GM12878 (cell line): Measurements from ENCODE around the gene TDRD3. TPM values are rescaled to one million over a fixed set of nuclear protein-coding genes. Genes with fewer than 3 reads are reported as not detected.

Experiments used
- ATAC-seq: fragments of 200-7000 bp; cut with Tn5 transposase; 3 replicates; pipeline ENCODE4 v1.9.1; 2020; ENCODE audit warnings: mild to moderate bottlenecking, moderate library complexity
- BruUV-seq: library from RNA; stranded (reverse); fragments of 400-500 nt; replicated peaks from 2 replicates; lab custom pipeline; 2021; lab: Mats Ljungman, UMichigan
- CTCF ChIA-PET: fragments of 300-600 bp; sonication (Branson Sonifier 250); formaldehyde crosslinking; extraction: SDS; loops from one replicate; lab custom pipeline; 2021; ENCODE audit warnings: inconsistent platforms; lab: Yijun Ruan, JAX
- POLR2A ChIA-PET: fragments of 350-600 bp; formaldehyde crosslinking; extraction: SDS; loops from one replicate; lab custom pipeline; 2021; ENCODE audit warnings: inconsistent platforms; lab: Charles Lee
- RAD21 ChIA-PET: fragments of 300-600 bp; sonication (Branson Sonifier 250); formaldehyde crosslinking; loops from one replicate; lab custom pipeline; 2023; ENCODE audit warnings: antibody characterized with exemption; ENCODE audit not compliant: unreplicated experiment; lab: Charles Lee
- SMC1A ChIA-PET: fragments of 300-600 bp; sonication (Branson Sonifier 250); formaldehyde crosslinking; loops from one replicate; lab custom pipeline; 2023; ENCODE audit not compliant: unreplicated experiment, uncharacterized antibody; lab: Charles Lee
- DNase-seq: peaks from one replicate; pipeline ENCODE4 v3.0.0-alpha.2; 2011; ENCODE audit warnings: low read depth, low spot score
- FAIRE-seq: peaks from 3 replicates; lab custom pipeline; 2011; peaks lifted over from hg19 to GRCh38; lab: Jason Lieb, UNC
- H2AFZ ChIP-seq: 2 replicates; pipeline ENCODE4 v1.6.0; 2011; ENCODE audit warnings: low read depth, low read length, control low read depth; ENCODE audit not compliant: control insufficient read depth
- H3K27ac ChIP-seq: 2 replicates; pipeline ENCODE4 v1.5.1; 2011; ENCODE audit warnings: control low read depth; ENCODE audit not compliant: control insufficient read depth, insufficient read depth
- H3K27me3 ChIP-seq, 2 experiments: replicated peaks in 1 of 2; 2 replicates each; pipeline versions ENCODE4 v1.6.0 to v1.6.1; 2011; ENCODE audit warnings: low read length in 1 of 2; ENCODE audit not compliant: control insufficient read depth in 2 of 2, insufficient read depth in 2 of 2
- H3K36me3 ChIP-seq, 2 experiments: 2 replicates each; pipeline ENCODE4 v1.5.1; 2011; ENCODE audit warnings: low read length in 1 of 2; ENCODE audit not compliant: control insufficient read depth in 2 of 2, insufficient read depth in 2 of 2
- H3K4me1 ChIP-seq: 2 replicates; pipeline ENCODE4 v1.6.1; 2011; ENCODE audit warnings: mild to moderate bottlenecking, low read length, moderate library complexity, mixed read lengths; ENCODE audit not compliant: control insufficient read depth, insufficient read depth
- H3K4me2 ChIP-seq: 2 replicates; pipeline ENCODE4 v1.6.0; 2011; ENCODE audit warnings: control low read depth; ENCODE audit not compliant: control insufficient read depth, insufficient read depth
- H3K4me3 ChIP-seq: fragments of 200-600 bp; sonication (generic); 2 replicates; pipeline ENCODE4 v1.5.1; 2016
- H3K79me2 ChIP-seq: 2 replicates; pipeline ENCODE4 v1.6.0; 2011; ENCODE audit warnings: low read length; ENCODE audit not compliant: control insufficient read depth, insufficient read depth
- H3K9ac ChIP-seq: 2 replicates; pipeline ENCODE4 v1.8.0; 2011; ENCODE audit warnings: low read length, control low read depth, mixed read lengths; ENCODE audit not compliant: control insufficient read depth, insufficient read depth
- H3K9me3 ChIP-seq: replicated peaks from 3 replicates; pipeline ENCODE4 v1.5.1; 2011; ENCODE audit warnings: mild to moderate bottlenecking, low read length; ENCODE audit not compliant: control insufficient read depth, insufficient read depth
- H4K20me1 ChIP-seq: 2 replicates; pipeline ENCODE4 v1.6.0; 2011; ENCODE audit not compliant: control insufficient read depth, insufficient read depth
- BHLHE40 ChIP-seq, 2 experiments: fragments of 450-650 bp in 1 of 2; IDR thresholded peaks; 2 replicates each; pipeline ENCODE4 v1.6.1; 2011 to 2017; ENCODE audit warnings: low read depth in 2 of 2, borderline replicate concordance in 1 of 2, improper control_type of control experiment in 1 of 2, low read length in 1 of 2, mild to moderate bottlenecking in 1 of 2
- BMI1 ChIP-seq: fragments of 450-650 bp; IDR thresholded peaks from 2 replicates; pipeline ENCODE4 v1.6.1; 2016; ENCODE audit warnings: mild to moderate bottlenecking, moderate library complexity, borderline replicate concordance
- CBFB ChIP-seq: IDR thresholded peaks from 2 replicates; pipeline ENCODE4 v1.6.1; 2016; ENCODE audit warnings: antibody characterized with exemption, low read depth
- CBX3 ChIP-seq: fragments of 200-600 bp; sonication (generic); IDR thresholded peaks from 2 replicates; pipeline ENCODE4 v1.6.1; 2016; ENCODE audit warnings: low read depth, borderline replicate concordance
- CEBPZ ChIP-seq: fragments of 150-350 bp; IDR thresholded peaks from 2 replicates; pipeline ENCODE4 v1.6.1; 2016; ENCODE audit warnings: low read depth, low read length
- E2F4 ChIP-seq: IDR thresholded peaks from 2 replicates; pipeline ENCODE4 v1.6.1; 2012; ENCODE audit warnings: low read depth, low read length, improper control_type of control experiment
- EZH2 ChIP-seq: IDR thresholded peaks from 2 replicates; pipeline ENCODE4 v1.6.1; 2012; ENCODE audit warnings: low read depth, mild to moderate bottlenecking, control low read depth, inconsistent platforms, low read length, borderline replicate concordance; ENCODE audit not compliant: control insufficient read depth
- HCFC1 ChIP-seq: fragments of 150-350 bp; IDR thresholded peaks from 2 replicates; pipeline ENCODE4 v1.6.1; 2014; ENCODE audit warnings: low read length
- JUND ChIP-seq: IDR thresholded peaks from 2 replicates; pipeline ENCODE4 v1.6.1; 2012; ENCODE audit warnings: low read depth, mild to moderate bottlenecking, low read length, improper control_type of control experiment, moderate library complexity
- KDM1A ChIP-seq: fragments of 200-600 bp; sonication (generic); IDR thresholded peaks from 2 replicates; pipeline ENCODE4 v1.6.1; 2016; ENCODE audit warnings: borderline replicate concordance
- MEF2B ChIP-seq: fragments of 450-650 bp; IDR thresholded peaks from 2 replicates; pipeline ENCODE4 v1.6.1; 2018; ENCODE audit warnings: mild to moderate bottlenecking, moderate library complexity; ENCODE audit not compliant: partially characterized antibody, poor library complexity, severe bottlenecking
- POU2F2 ChIP-seq: IDR thresholded peaks from 3 replicates; pipeline ENCODE4 v1.6.1; 2011; ENCODE audit warnings: low read depth, mild to moderate bottlenecking, low read length, borderline replicate concordance
- RB1 ChIP-seq: fragments of 450-650 bp; formaldehyde crosslinking; IDR thresholded peaks from 2 replicates; pipeline ENCODE4 v1.6.1; 2017; ENCODE audit warnings: mild to moderate bottlenecking, borderline replicate concordance
- SMARCA5 ChIP-seq: fragments of 450-650 bp; IDR thresholded peaks from 2 replicates; pipeline ENCODE4 v1.6.1; 2017; ENCODE audit warnings: mild to moderate bottlenecking
- TCF7 ChIP-seq: IDR thresholded peaks from 2 replicates; pipeline ENCODE4 v1.6.1; 2014; ENCODE audit warnings: antibody characterized with exemption, borderline replicate concordance
- WRNIP1 ChIP-seq: IDR thresholded peaks from 2 replicates; pipeline ENCODE4 v1.6.1; 2011; ENCODE audit warnings: low read depth, low read length, improper control_type of control experiment, borderline replicate concordance
- WGBS: methylation state at CpG from one replicate; pipeline ENCODE4 v1.1.6; 2016; ENCODE audit warnings: low lambda C conversion rate; ENCODE audit not compliant: insufficient replicate concordance, insufficient coverage; ENCODE audit errors: missing lambda C conversion rate; 5-methylcytosine and 5-hydroxymethylcytosine counted together
- in situ Hi-C: fragments of 300-500 bp; cut with MboI; formaldehyde crosslinking; loops from 9 replicates; pipeline ENCODE4 v1.14.3; 2018; ENCODE audit warnings: mixed read lengths
- intact Hi-C: fragments of 100-400 bp; cut with micrococcal nuclease; formaldehyde crosslinking; loops from one replicate; pipeline ENCODE4 v1.14.2; 2022; ENCODE audit not compliant: unreplicated experiment
- polyA plus RNA-seq, 11 experiments: library from polyadenylated mRNA; depleted of rRNA in 4 of 11; unstranded in 6 of 11; stranded (reverse) in 5 of 11; fragments of >200 nt; fragmentation: Nextera tagmentation in 4 of 11; fragmentation: Illumina TruSeq in 1 of 11; extraction: Ambion mirVana in 4 of 11; extraction: Trizol in 1 of 11; gene quantifications; 1 replicate in 1 of 11; 2 replicates in 10 of 11; pipeline versions ENCODE4 v1.2.1 to v1.2.3, GENCODE V29; 2011 to 2016; ENCODE audit warnings: inconsistent platforms in 2 of 11, missing spikeins in 2 of 11, low read depth in 1 of 11
- total RNA-seq, 4 experiments: library from RNA; depleted of rRNA in 3 of 4; stranded (reverse); fragments of >200 nt in 3 of 4; fragmentation: Illumina TruSeq in 1 of 4; extraction: Trizol in 1 of 4; gene quantifications; 2 replicates each; pipeline versions ENCODE4 v1.2.1 to v1.2.3, GENCODE V29; 2013 to 2021

The TDRD3 gene
- total and polyA plus RNA-seq, 10 of the 15 experiments (the other 5 are each of a cell fraction or from before 2014, with no cell fraction given), result 8.4 to 27.9 (median 15.8) TPM

DNA sequence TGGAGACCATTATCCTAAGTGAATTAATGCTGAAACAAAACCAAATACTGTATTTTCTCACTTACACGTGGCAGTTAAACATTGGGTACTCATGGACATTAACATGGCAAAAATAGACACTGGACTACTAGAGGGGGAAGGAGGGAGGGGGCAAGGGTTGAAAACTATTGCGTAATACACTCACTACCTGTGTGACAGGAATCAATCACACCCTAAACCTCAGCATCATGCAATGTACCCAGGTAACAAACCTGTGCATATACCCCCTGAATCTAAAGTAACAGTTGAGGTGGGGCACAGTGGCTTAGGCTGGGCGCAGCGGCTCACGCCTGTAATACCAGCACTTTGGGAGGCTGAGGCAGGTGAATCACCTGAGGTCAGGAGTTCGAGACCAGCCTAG, 207.0 kb downstream of the TDRD3 start:
- ChIA-PET SMC1A (interaction anchor here (0.6 kb wide), 1 partner anchor 99 kb away, joined by 3 read pairs; no protein-coding TSS in a partner anchor), RAD21 (no interaction called here)
- no peak for ATAC-seq
- no peaks in the 10 kb centered on the region for H3K79me2 ChIP-seq
- intact Hi-C loops, result no loop called here
- no peak for TF ChIP-seq CBFB
- TF ChIP-seq TCF7, result no peak
- TF ChIP-seq SMARCA5, result no peak
- no peak for TF ChIP-seq KDM1A
- no peak for TF ChIP-seq JUND
- TF ChIP-seq MEF2B, result no peak
- no peak for TF ChIP-seq RB1
- no peak for TF ChIP-seq E2F4
- TF ChIP-seq HCFC1, result no peak
- no peak for TF ChIP-seq EZH2
- TF ChIP-seq BMI1, result no peak
- no peak for TF ChIP-seq POU2F2
- no peak for TF ChIP-seq BHLHE40 (IDR thresholded peaks at IDR 0.05; ENCODE audit: borderline replicate concordance in 1 of 2, low read depth in 2 of 2, low read length in 1 of 2)
- no peak for TF ChIP-seq WRNIP1
- no peak for TF ChIP-seq CBX3
- TF ChIP-seq CEBPZ, result no peak
- TF ChIP-seq, all 136 proteins: peak for 0
- Histone ChIP-seq H3K36me3 (no peaks in the 10 kb centered on the region), H3K9me3 (no peaks in the 10 kb centered on the region), H3K4me2 (no peak overlapping the region), H2AFZ (no peak overlapping the region), H3K27ac (no peak overlapping the region), H4K20me1 (no peaks in the 10 kb centered on the region; the same call in 1 of the 2 replicates), H3K4me1 (no peaks in the 10 kb centered on the region), H3K4me3 (no peak overlapping the region), H3K27me3 (no peaks in the 10 kb centered on the region), H3K9ac (no peak overlapping the region)
- ChIA-PET POLR2A (no interaction called here), CTCF (no interaction called here)
- BruUV-seq, result no TSS peak
- FAIRE-seq (no peak), DNase-seq (no peak)
- in situ Hi-C loops, result no loop called here
- WGBS, result 57% methylated on average over 6 of the region's 6 CpGs
